Activated CD4-positive, alpha-beta T cell treated with anti-CD3 and anti-CD28 coated beads for 24 hours (primary cell): Measurements from ENCODE around the gene ATP2B2.
A peak's percentile ranks its signal among the peaks of the same experiment; 100 is the strongest.
"Not testable (repeated sequence)": the region's sequence is repeated elsewhere in the genome, so short reads cannot be mapped to it uniquely, and the experiment has no call there.

Source experiments
- DNase-seq, 2 donors: peaks; one replicate each; pipeline ENCODE4 v3.0.0-alpha.2; 2020; ENCODE audit warnings: low read depth in 2 of 2

Gene ATP2B2

DNA sequence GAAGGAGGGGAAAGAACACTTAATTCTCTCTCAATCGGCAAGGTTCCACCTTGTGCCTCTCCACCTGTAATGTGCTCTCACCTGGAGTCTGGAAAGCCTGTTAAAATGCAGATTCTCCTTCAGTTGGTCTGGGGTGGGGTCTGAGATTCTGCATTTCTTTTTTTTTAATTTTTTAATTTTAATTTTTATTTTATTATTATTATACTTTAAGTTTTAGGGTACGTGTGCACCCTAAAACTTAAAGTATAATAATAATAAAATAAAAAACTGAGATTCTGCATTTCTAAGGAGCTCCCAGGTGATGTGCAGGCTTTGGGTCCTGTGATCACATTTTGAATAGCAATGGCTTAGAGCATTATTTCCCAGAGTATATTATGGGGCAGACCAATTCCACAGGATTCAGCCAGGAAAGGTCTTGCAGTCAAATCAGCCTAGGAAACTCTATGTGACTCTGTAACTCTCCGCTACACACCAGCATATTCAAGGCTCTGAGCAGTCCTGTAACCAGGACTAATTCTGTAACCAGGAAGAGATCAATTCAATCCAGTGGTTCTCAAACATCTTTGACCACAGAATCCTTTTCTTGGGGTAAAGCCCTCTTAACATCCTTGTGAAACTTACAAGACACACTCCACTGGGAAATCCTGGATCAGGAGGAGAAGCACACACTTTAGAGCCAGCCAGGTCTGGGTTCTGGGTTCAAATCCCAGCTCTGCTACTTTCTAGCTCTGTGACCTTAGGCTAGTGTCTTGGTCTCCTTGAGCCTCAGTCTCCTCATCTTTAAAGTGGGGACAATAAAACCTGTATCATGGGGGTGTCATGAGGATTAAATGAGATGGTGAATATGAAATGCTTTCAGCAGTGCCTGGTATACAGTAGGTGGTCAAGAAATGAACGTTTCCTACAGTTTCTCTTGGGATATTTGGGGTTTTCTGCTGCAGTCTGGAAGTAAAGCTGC is 122.2 kb downstream of the ATP2B2 start:
- DNase-seq, result no peak

DNA sequence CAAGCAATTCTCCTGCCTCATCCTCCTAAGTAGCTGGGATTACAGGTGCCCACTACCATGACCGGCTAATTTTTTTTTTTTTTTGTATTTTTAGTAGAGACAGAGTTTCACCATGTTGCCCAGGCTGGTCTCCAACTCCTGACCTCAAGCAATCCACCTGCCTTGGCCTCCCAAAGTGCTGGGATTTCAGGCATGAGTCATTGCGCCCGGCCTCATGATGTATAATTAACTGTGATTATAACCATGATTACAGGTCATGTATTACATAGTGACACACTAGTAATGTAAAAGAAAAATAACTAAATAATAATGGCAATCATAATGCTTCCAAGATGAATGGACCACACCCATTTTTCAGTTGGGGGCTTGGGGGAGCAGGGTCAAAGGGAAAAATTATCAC is 122.9 kb downstream of the ATP2B2 start:
- not testable (repeated sequence) for DNase-seq

DNA sequence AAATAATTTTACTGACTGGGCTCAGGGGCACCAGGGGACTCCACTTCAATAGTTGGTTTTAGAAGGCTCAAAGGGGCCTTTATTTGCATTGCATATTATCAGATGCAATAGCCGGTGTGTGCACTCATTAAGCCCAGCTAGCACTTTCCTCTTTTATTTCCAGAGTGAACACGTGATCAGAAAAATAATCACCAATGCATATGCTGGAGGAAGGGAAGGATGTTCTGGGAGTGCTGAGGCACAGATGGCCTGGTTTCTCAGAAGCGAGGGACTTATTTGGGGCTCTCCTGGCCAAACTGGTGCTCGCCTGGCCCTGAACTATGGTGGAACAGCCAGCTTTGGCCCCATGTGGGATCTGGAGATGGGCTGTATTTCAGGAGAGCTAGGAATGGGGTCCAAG is 124.0 kb downstream of the ATP2B2 start:
- DNase-seq, result no peak

DNA sequence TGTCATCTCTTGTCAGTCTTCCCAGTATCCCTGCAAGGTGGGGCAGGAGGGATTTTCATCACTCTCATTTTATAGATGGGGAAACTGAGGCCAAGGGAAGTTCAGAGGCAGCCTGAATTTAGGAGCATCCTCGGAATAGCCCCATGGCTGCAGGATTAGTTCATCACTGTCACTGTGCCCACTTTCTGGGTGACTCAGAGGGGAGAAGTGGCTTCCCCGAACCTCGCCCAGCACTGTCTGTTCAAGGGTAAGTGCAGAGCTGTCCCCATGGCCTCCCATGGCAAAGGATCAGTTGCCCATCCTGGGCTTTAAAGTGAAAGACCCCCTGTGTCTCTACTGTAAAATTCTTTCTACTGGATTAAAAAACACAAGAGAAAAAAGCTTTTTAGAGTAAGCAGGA is 124.5 kb downstream of the ATP2B2 start:
- no peak for DNase-seq

DNA sequence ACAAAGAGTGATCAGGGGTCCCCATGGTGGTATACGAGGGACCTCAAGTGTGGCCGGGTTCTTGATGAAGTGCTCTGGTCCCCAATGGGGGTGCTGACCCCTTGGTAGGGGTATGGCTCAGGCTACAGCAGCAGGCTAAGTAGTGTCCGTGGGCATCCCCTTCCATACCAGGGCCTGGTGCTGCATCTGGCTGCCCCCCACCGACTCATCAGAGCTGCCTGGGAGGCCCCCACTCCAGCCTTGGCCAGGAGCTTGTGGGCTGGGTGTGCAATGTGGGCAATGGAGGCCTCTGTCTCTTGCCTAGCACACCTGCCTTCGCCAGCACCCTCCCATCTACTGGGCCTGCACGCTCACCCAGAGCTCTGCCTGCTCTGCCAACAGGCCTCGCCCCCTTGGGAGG is 125.4 kb downstream of the ATP2B2 start:
- no peak for DNase-seq

DNA sequence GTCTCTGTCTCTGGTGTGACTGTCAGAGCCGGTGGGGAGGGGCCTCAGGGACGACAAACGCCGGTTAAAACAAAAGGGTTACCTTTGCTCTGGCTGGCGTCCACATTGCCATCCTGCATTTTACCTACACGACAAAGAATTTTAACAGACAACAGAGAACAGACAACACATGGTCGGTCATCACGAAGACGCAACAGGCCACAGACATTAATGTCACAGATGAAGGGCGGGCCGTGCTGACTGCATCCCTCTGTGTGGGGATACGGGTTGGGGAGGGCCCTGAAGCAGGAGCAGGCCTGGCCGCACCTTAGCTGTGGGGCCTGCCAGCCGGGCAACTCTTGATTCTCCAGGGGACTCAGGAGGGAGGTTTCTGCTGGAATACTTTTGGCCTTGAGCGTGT is 126.2 kb downstream of the ATP2B2 start:
- no peak for DNase-seq

DNA sequence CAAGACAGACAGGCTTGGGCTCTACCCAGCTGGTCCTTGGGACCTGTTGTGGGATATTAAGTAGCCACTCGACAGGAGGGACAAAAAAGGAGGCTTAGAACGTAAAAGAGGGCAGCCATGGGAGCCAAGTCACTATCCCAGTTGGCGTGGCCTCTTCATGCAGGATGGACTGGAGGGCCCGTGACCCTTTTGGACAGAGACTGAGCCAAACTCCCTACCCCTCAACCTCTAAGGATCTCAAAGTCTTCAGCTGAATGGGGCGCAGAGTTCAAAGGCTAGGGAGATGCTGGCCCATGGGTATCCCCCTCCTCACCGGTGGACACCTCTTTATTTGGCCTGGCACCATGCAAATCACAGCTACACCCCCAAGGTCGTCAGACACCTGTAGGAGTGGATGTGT is 126.6 kb downstream of the ATP2B2 start:
- no peak for DNase-seq

DNA sequence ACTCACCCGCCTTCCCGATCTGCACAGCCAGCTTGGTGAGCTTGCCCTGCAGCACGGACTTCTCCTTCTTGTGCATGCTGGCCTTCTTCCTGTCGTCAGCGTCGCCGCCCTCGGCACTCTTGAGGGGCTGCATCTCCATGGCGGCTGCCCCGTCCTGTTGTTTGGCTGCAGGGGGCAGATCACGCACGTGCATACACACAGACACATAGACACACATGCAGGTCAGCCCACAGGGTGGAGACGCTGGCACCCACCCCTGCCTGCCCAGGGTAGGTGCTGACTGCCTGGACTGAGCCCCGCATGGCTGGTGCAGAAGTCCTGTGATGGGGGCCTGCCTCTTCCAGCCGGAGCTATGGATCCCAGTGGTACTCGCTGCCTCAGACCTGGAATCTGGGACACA is 127.1 kb downstream of the ATP2B2 start:
- no peak for DNase-seq

DNA sequence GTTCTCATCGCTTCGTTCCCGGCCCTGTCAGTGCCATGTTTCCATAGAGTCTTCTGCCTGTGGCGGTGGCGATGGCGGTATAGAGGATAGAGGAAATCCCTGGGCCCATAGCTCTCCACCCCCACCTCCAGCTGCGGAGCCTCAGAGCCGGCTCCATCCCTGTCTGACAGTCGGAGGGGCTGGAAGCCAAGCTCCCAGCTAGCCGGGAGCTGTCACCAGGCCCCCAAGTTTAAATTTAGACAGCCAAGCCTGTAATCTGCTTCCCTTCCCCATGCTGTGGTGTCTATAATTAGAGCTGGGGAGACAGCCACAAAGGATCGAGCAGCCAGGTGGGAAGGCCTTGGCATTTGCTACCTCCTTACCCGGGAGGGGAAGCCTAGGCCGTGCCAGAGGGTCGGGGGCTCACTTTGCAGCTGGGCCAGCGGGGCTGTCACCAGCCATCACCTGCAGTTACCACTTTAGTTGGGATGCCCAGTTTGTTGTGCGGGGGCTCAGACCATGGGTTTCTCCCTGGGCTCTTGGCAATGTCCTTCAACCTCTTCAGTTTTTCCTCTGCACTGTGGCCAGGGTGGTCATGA is 128.1 kb downstream of the ATP2B2 start:
- DNase-seq, result no peak

DNA sequence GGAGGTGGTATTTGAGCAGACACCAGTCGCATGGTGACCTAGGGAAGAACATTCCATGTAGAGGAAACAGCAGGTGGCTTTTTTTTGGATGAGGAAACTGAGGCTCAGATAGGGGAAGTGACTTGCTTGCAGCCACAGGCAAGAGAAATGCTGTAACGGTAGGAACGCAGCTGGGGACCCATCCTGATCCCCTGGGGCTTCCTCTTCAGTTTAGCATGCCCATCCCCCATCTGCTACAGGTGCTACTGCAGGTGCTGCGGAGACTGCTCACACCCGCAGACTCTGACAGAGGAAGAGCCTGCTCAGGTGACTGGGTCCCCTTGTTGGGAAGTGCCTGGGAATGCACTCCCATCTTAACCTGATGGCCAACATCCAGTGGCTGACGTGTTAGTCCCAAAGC is 129.0 kb downstream of the ATP2B2 start:
- no peak for DNase-seq

DNA sequence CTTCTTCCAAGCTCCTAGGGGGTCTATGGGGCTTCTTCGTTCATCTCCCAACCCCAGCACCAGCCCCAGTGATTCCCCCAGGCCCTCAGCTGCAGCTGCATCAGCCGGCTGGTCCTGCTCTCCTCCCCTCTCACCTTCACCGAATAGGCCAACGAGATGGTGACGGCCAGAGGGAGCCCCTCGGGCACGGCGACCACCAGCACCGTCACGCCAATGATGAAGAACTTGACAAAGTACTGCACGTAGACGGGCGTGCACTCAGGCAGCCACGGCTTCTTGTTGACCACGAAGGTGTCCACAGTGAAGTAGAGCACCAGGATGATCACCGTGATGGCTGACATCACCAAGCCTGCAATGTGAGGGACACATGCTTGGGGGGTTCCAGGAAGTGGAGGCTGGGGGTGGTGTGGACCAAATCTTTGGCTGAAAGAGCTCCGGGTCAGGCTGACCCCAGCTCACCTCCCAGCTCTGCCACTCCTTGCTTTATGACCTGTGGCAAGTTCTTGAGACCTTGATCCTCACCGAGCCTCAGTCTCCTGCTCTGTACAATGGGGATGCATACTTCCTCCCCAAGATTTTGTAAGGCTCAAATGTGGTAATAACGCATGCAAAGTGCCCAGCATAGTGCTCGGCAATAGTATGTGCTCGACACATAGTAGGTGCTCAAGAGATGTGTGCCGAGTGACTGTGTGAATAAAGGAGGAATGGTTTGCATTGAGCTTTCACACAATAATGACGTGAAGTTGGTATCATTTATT is 129.9 kb downstream of the ATP2B2 start:
- no peak for DNase-seq

DNA sequence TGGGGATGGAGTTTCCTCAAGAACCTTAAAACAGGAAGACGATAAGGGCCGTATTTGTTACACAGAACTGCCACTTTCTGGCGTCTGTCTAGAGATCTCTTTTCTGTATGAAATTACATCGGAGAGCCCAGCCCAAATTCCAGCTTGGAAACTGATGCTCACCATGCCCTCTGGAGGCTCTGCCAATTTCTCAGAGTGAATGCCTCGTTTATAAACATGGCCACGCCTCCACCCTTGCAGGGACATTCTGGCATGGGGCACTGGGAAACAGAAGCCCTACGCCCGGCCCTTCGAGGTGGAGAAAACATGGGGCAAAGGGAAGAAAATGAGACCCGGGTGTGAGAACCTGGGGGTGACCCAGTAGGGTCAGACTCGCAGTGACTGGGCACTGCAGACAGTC is 131.1 kb downstream of the ATP2B2 start:
- no peak for DNase-seq

DNA sequence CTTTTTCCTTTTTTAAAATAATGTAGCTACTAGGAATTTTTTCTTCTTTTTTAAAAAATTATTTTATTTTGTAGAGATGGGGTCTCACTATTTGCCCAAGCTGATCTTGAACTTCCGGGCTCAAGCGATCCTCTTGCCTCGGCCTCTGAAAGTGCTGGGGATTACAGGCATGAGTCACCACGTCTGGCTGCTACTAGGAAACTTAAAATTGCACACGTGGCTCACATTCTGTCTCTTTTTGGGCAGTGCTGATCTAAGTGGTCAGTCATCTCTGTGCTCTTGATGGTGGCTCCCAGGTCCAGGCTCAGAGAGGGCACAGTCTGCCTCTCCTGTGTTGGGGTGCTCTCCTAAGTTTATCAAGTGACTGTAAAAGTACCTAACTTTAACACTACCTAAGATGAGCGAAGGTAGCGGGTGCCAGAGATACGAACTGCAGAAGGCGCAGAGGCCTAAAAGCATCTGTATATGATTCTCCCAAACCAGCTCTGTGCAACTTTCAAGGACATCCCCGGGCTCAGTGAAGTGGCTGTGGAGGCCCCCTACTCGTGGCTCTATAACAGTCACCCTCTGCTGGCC is 131.6 kb downstream of the ATP2B2 start:
- DNase-seq, result no peak

DNA sequence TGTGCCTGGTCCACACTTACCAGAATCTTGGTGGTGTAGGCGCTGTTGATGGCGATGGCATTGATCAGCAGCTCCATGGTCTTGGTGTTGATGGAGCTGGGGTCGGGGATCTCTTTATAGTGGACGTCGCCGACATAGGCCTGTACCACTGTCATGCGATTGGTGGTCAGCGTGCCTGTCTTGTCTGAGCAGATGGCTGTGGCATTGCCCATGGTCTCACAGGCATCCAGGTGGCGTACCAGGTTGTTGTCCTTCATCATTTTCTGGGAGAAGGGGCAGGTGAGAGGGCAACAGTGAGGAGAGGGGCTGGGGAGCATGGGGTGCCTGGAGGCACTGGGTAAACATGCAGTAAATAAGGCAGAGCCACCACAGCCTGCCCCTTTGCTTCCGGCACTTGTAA is 133.6 kb downstream of the ATP2B2 start:
- DNase-seq, result no peak

DNA sequence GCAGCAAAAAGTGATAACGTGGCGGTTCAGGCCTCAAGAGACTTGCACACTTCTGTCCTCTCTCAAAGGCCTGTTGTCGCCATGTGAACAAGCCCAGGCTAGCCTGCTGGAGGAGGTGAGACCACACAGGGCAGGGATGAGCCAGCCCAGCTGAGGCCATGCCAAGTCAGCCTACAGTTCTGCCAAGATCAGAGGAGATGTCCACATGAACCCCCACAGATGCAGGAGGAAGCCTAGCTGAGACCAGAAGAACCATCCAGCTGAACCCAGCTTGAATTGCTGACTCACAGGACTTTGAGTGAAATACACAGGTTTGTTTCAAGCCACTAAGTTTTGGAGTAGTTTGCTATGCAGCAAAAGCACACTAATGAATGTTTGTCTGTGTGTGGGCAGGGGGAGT is 134.2 kb downstream of the ATP2B2 start:
- DNase-seq, result no peak

DNA sequence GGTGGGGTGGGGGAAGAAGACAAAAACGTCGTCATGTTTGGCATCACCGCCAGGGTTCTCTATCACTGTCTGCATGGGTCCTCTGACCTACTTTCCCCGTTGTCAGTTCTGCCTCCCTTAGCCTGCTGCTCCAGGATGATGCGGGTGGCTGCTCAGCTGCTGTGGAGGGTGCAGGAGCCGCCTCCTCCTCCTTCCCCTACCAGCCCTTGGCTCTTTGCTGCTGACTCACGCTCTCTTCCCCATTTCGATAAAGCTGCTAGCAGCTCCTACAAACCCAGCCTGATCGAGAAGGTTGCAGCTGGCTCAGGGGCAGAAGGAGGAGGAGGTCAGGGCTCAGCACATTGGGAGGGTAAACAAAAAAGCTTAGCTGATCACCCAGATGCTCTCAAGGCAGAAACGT is 135.0 kb downstream of the ATP2B2 start:
- DNase-seq, result no peak

DNA sequence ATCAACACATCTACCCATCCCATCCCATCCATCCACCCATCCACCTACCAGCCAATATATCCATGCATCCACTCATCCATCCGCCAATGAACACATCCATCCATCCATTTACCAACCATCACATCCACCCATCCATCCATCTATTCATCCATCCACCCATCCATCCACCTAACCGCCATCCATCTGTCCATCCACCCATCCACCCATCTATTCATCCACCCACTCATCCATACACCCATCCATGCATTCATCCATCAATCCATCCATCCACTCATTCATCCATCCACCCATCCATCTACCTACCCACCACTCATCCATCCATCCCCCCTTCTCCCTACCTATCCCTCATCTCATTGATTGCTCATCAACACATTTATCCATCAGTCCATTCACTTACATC is 136.9 kb downstream of the ATP2B2 start:
- DNase-seq, result no peak

DNA sequence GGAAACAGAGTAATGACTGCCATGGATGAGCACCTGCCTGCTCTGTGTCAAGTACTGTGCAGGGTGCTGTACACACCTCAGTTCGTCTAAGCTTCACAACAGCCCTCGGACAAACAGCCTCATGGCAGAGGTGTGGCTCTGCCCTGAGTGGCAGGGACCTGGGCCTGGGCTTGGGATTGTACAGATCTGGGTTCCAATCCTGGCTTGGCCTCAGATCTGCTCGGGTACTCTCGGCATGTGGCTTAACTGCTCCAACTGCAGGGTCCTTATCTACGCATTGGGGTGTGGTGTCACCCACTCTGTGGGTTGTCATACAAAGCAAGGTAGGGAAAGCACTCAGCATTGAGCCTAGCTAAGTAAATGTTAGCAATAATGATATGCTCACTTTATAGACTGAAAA is 137.9 kb downstream of the ATP2B2 start:
- no peak for DNase-seq

DNA sequence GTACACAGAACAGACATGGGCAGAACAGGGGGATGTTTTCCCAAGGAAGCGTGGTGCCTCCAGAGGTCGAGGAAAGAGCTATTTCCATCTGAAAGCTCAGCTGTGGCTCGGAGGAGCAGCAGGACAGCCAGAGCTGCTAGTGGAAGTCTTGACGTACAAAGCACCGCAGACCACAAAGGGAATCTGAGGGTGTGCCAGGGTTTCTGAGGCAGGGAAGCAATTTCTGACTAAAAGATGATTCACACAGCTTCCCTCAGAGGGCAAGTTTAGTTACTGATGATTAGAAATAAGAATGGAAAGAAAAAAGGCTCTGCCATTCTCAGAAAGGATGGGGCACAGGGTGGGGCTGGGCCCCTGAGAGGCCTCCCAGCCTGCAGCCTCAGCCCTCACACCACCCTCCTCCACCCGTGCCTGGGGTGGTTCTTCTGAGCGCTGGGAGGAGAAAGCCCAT is 138.7 kb downstream of the ATP2B2 start:
- DNase-seq, result peak; percentile 11 to 33

DNA sequence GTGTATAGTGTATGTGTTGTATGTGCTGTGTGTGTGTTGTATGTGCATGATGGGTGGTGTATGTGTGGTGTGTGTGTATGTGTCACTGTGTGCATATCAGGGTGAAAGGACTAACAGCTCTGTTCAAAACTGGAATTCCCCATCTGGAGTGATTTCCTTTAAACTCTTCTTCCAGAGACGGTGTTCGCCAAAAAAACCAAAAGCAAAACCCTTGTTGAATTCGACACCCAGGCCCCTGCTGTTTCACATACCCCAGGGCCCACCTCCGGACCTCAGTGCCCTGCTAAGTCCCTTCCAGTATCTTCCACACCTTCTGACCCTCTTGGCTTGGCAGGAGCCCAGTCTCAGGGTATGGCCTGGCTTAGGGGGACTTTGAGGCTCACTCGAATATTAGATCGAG is 139.6 kb downstream of the ATP2B2 start:
- no peak for DNase-seq

DNA sequence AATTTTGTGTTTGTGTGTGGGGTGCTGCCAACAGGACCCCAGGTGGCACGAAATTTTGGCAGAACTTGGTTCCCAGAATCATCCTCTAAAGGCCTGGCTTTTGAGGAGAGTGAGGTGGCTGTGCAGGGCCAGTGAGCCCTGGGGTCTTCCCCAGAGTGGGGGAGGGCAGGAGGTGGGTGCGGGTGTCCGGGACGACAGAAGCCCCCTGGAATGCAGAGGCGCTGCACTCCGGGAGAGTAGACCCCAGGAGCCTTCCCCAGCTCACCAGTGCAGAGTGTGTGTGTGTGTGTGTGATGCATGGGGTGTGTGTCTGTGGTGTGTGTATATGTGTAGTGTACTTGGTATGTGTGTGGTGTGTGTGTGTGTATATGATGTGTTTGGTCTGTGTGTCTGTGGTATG is 140.1 kb downstream of the ATP2B2 start:
- no peak for DNase-seq

DNA sequence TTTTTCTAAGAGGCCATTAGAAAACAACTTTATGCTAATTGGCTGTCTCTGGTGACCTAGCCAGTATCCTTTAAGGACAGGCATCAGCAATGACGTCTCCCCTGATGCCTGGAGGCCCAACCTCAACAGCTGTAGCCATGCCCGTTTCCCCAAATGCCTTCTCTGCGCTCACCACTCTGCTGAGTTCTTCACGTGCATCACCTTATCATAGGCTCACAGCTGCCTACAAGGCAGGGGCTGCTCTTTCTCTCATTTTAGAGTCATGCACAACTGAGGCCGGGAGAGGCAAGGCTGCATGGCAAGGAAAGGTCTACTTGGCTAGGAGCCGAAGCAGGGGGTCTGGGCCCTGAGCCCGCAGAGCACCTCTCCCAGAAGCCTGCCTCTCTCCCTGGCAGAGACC is 140.6 kb downstream of the ATP2B2 start:
- no peak for DNase-seq
